Adrenal gland (tissue), 12 donors: ENCODE data around the gene FXYD5. TPM values are rescaled to one million over a fixed set of nuclear protein-coding genes. Genes with fewer than 3 reads are reported as not detected.
A peak's percentile ranks its signal among the peaks of the same experiment; 100 is the strongest.

Source experiments
- DNase-seq, 7 donors: peaks; one replicate each; pipeline ENCODE4 v3.0.0-alpha.2; 2019 to 2020
- H3K27ac ChIP-seq, 5 donors: fragments of 200-600 bp; sonication (generic) in 4 of 5; 1 replicate in 3 of 5; 2 replicates in 2 of 5; pipeline versions ENCODE4 v1.5.1 to v1.8.0; 2016 to 2020; ENCODE audit warnings: mild to moderate bottlenecking in 1 of 5
- H3K27me3 ChIP-seq: fragments of 200-600 bp; 2 replicates; pipeline ENCODE4 v1.8.0; 2021
- H3K36me3 ChIP-seq, 2 donors: fragments of 200-600 bp; replicated peaks in 1 of 2; 1 replicate in 1 of 2; 2 replicates in 1 of 2; pipeline versions ENCODE4 v1.5.1 to v1.8.0; 2018 to 2022
- H3K4me1 ChIP-seq, 2 donors: fragments of 200-600 bp; replicated peaks in 1 of 2; 1 replicate in 1 of 2; 2 replicates in 1 of 2; pipeline versions ENCODE4 v1.5.1 to v1.8.0; 2018 to 2021
- H3K4me3 ChIP-seq, 4 donors: fragments of 200-600 bp; sonication (generic) in 3 of 4; one replicate each; pipeline ENCODE4 v1.5.1; 2016 to 2018
- H3K9me3 ChIP-seq, 3 donors: fragments of 200-600 bp; sonication (generic) in 1 of 3; replicated peaks in 1 of 3; 1 replicate in 2 of 3; 2 replicates in 1 of 3; pipeline versions ENCODE4 v1.5.1 to v1.8.0; 2016 to 2021
- POLR2A ChIP-seq, 2 donors: fragments of 450-650 bp; IDR thresholded peaks; one replicate each; pipeline ENCODE4 v1.6.1; 2017; ENCODE audit warnings: antibody characterized with exemption in 2 of 2, mild to moderate bottlenecking in 2 of 2, moderate library complexity in 1 of 2
- WGBS, 4 donors: extraction: QIAGEN DNeasy Blood & Tissue Kit in 2 of 4; methylation state at CpG; one replicate each; pipeline versions ENCODE4 v1.1.5 to v1.1.7; 2013 to 2017; 5-methylcytosine and 5-hydroxymethylcytosine counted together
- intact Hi-C, 2 donors: fragments of 100-400 bp; cut with DNase I; formaldehyde crosslinking; loops; one replicate each; pipeline versions ENCODE4 v1.14.1 to v1.15.0; 2022 to 2023
- polyA plus RNA-seq, 3 donors: library from polyadenylated mRNA; stranded (reverse); fragments of 200-250 nt in 2 of 3; fragments of 350-450 nt in 1 of 3; fragmentation: Illumina TruSeq in 1 of 3; extraction: RNeasy Lipid Tissue Mini Kit (QIAGEN cat#74804) in 1 of 3; gene quantifications; one replicate each; pipeline ENCODE4 v1.2.3, GENCODE V29; 2013 to 2014
- total RNA-seq, 9 donors: library from RNA; depleted of rRNA in 4 of 9; stranded (reverse); fragments of >200 nt in 4 of 9; fragments of 120-200 nt in 1 of 9; fragmentation: NEBNext Ultra II Directional in 1 of 9; extraction: Animal tissue kit (Norgen Biotek cat#: 25700) in 1 of 9; gene quantifications; one replicate each; pipeline versions ENCODE4 v1.1.0 to v1.2.4, GENCODE V29; 2013 to 2023
- TF ChIP-seq, protein P1 (sequence below), 6 experiments: fragments of 450-650 bp in 4 of 6; fragments of 200-600 bp in 2 of 6; sonication (generic) in 1 of 6; IDR thresholded peaks; 1 replicate in 5 of 6; 2 replicates in 1 of 6; pipeline versions ENCODE4 v1.5.1 to v1.8.0; 2016 to 2021; ENCODE audit warnings: antibody characterized with exemption in 6 of 6, mild to moderate bottlenecking in 2 of 6, moderate library complexity in 1 of 6
- donor health status: healthy with polysubstance abuse.
- donor health status: Bipolar disorder and iron deficiency.
- donor health status: DM: yes; HTN: yes; CAD: no.
- donor health status: DM: no; HTN: no; CAD: no.
- donor health status: DM: no; HTN: no; CAD: no.
- donor health status: DM: yes; HTN: yes; CAD: no.

Gene FXYD5
- total and polyA plus RNA-seq, 12 donors, result 4.2 to 123 (median 38.9) TPM

DNA sequence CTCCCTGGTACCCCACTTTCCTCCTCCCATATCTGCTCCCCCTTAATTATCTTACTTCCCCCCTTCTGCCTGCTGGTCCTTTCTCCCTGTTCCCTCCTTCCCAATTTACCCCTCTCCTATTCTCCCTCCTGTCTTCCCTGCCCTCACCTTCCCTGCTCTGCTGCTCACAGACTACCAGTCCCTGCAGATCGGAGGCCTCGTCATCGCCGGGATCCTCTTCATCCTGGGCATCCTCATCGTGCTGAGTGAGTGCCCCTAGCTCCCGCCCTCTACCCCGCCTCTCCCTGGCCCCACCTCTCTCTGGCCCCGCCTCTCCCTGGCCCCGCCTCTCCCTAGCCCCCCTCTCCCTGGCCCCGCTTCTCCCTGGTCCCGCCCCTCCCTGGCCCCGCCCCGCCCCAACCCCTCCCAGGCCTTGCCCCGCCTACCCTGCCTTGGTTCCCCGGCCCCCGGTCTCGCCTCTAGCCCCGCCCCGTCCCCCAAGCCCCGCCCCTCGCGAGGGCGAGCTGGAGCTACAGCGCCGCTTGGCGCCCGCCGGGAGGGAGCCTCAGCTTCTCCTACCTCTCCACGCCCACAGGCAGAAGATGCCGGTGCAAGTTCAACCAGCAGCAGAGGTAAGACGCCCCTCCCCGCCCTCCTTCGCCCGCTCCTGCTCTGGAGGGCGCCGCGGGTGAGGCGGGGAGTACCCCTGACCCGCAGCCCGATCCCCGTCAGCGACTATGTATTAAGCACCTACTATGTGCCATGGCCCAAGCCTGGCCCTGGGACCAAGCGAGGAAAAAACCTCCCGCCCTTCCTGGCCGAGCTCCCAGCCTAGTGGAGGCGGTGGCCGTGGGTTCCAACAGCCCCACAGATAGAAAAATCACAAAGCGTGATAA is 13.3 kb upstream of the FXYD5 start:
- H3K9me3 ChIP-seq, result no peaks in the 10 kb centered on the region
- intact Hi-C loops, result loop anchor here in 1 of 2 donors (5.0 kb wide), 1 partner anchor 126 kb away; the partner anchor contains the start of gene USF2
- TF ChIP-seq POLR2A (IDR thresholded peaks at IDR 0.05), result no peak
- TF ChIP-seq, protein P1, sequence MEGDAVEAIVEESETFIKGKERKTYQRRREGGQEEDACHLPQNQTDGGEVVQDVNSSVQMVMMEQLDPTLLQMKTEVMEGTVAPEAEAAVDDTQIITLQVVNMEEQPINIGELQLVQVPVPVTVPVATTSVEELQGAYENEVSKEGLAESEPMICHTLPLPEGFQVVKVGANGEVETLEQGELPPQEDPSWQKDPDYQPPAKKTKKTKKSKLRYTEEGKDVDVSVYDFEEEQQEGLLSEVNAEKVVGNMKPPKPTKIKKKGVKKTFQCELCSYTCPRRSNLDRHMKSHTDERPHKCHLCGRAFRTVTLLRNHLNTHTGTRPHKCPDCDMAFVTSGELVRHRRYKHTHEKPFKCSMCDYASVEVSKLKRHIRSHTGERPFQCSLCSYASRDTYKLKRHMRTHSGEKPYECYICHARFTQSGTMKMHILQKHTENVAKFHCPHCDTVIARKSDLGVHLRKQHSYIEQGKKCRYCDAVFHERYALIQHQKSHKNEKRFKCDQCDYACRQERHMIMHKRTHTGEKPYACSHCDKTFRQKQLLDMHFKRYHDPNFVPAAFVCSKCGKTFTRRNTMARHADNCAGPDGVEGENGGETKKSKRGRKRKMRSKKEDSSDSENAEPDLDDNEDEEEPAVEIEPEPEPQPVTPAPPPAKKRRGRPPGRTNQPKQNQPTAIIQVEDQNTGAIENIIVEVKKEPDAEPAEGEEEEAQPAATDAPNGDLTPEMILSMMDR (IDR thresholded peaks at IDR 0.05), result peak in 5 of 6 experiments; percentile 16 to 42 (median 36)
- H3K4me3 ChIP-seq, result no peak overlapping the region
- peak; percentile 91 to 96 (median 94) for DNase-seq
- no peaks in the 10 kb centered on the region for H3K36me3 ChIP-seq
- H3K27ac ChIP-seq, result peak overlapping the region in 1 of 5 donors; percentile 87
- 2 to 6% (median 4%) methylated on average over 11 to 48 of the region's 48 CpGs for WGBS, 4 donors
- H3K27me3 ChIP-seq, result peaks cover 4% of the 10 kb centered on the region
- H3K4me1 ChIP-seq, result peaks cover 0 to 15% of the 10 kb centered on the region in 2 donors

DNA sequence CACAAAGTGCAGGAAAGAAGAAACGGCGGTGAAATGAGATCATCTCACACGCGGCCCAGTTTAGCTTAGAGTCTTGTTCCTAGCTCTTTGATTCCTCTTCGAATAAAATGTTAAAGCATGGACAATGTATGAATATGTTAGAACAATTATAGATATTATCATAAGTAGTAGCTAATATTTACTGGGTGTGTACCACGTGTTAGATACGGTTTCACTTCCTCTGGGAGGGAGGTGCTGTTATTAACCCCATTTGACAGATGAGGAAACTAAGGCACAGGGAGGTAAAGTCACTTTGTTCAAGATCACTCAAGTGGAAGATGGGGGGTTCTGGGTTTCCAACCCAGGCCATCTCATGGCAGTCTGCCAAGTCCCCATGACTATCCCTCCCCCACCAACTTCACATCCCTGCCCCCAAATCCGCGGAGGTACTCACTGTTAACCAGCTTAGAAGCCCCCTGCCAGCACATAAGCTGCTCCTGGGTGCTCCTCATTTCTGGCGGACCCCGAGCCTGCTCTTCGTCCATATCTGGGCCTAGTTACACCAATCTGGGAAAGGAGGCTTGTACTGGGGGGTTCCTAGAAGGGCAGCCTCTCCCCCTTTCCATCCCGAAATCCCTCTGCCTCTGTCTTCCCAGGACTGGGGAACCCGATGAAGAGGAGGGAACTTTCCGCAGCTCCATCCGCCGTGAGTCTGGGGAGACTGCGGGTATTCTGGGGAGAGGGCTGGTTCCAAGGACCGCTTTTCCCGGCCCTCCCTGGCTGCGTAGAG is 12.5 kb upstream of the FXYD5 start:
- Histone ChIP-seq H3K27me3 (peaks cover 4% of the 10 kb centered on the region), H3K36me3 (no peaks in the 10 kb centered on the region), H3K27ac (no peak overlapping the region), H3K4me3 (no peak overlapping the region), H3K9me3 (no peaks in the 10 kb centered on the region), H3K4me1 (peaks cover 0 to 15% of the 10 kb centered on the region in 2 donors)
- TF ChIP-seq, protein P1 (IDR thresholded peaks at IDR 0.05), result no peak
- no peak for TF ChIP-seq POLR2A (IDR thresholded peaks at IDR 0.05)
- intact Hi-C loops, result loop anchor here in 1 of 2 donors (5.0 kb wide), 1 partner anchor 125 kb away; the partner anchor contains the start of gene USF2
- WGBS, 4 donors, result 26 to 36% (median 29%) methylated on average over 14 to 21 of the region's 21 CpGs
- peak in 2 of 7 donors; percentile 40 to 53 for DNase-seq

DNA sequence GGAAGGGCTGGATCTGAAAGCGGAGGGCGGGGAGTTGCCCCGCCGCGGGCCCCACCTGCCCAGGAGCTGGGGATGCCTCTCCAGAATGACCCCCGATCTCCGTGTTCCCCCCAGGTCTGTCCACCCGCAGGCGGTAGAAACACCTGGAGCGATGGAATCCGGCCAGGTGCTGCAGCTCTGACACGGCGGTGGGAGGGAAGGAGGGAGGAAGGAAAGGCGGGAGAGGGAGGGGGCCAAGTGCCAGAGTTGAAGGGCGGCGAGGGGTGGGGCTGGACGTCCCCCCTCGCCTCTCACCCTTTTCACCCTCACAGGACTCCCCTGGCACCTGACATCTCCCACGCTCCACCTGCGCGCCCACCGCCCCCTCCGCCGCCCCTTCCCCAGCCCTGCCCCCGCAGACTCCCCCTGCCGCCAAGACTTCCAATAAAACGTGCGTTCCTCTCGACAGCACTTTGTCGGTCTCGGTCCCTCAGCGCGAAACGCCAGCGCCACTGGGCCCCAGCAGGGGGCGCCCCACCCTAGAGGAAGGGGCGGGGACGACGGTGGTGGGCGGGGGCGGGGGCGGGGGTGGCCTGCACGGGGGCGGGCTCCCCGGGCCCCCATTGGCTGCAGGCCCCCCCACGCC is 11.8 kb upstream of the FXYD5 start:
- DNase-seq, result peak in 3 of 7 donors; percentile 57 to 66 (median 66)
- 6 to 14% (median 10%) methylated on average over 12 to 45 of the region's 46 CpGs for WGBS, 4 donors
- TF ChIP-seq, protein P1 (IDR thresholded peaks at IDR 0.05), result peak in 3 of 6 experiments; percentile 31 to 59 (median 37)
- no peak for TF ChIP-seq POLR2A (IDR thresholded peaks at IDR 0.05)
- intact Hi-C loops, result loop anchor here in 1 of 2 donors (5.0 kb wide), 1 partner anchor 125 kb away; the partner anchor contains the start of gene USF2
- Histone ChIP-seq H3K4me3 (no peak overlapping the region), H3K9me3 (no peaks in the 10 kb centered on the region), H3K27ac (no peak overlapping the region), H3K36me3 (no peaks in the 10 kb centered on the region), H3K27me3 (peaks cover 4% of the 10 kb centered on the region), H3K4me1 (peaks cover 0 to 15% of the 10 kb centered on the region in 2 donors)
